Measurements from ENCODE around the gene CDC34. TPM values are rescaled to one million over a fixed set of nuclear protein-coding genes. Genes with fewer than 3 reads are reported as not detected.

CDC34 gene, protein sequence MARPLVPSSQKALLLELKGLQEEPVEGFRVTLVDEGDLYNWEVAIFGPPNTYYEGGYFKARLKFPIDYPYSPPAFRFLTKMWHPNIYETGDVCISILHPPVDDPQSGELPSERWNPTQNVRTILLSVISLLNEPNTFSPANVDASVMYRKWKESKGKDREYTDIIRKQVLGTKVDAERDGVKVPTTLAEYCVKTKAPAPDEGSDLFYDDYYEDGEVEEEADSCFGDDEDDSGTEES
- polyA plus RNA-seq (ENCODE audit: insufficient read length), result 69.0 TPM

DNA sequence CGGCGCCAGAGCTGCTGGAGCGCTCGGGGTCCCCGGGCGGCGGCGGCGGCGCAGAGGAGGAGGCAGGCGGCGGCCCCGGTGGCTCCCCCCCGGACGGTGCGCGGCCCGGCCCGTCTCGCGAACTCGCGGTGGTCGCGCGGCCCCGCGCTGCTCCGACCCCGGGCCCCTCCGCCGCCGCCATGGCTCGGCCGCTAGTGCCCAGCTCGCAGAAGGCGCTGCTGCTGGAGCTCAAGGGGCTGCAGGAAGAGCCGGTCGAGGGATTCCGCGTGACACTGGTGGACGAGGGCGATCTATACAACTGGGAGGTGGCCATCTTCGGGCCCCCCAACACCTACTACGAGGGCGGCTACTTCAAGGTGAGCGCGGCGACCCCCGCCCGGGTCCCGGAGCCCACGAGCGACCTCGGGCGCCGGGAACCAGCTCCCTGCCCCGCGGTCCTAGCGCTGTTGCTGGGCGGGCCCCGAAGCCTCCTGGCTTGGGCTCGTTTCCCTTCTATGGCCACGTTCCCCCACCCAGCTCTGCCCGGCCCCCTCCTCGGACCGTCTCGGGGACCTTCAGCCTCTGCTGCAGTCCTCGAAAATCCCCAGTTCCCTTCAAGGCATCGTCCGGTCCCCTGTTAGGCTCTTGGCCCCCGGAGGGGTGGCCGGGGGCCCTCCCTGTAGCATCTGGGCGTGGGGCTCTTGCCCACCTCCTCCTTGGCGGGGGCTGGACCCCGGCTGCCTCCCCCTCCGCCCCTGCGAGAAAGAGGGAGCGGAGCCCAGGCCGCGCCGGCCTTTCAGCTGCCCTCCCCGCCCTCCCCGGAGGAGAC, at the start of gene CDC34:
Gene CDC34 (plus strand): TSS at position 8 of the 808 bp plus-strand sequence. CDS start 172 bp downstream, at position 180.
- no peak for DNase-seq (ENCODE audit: low read depth)

DNA sequence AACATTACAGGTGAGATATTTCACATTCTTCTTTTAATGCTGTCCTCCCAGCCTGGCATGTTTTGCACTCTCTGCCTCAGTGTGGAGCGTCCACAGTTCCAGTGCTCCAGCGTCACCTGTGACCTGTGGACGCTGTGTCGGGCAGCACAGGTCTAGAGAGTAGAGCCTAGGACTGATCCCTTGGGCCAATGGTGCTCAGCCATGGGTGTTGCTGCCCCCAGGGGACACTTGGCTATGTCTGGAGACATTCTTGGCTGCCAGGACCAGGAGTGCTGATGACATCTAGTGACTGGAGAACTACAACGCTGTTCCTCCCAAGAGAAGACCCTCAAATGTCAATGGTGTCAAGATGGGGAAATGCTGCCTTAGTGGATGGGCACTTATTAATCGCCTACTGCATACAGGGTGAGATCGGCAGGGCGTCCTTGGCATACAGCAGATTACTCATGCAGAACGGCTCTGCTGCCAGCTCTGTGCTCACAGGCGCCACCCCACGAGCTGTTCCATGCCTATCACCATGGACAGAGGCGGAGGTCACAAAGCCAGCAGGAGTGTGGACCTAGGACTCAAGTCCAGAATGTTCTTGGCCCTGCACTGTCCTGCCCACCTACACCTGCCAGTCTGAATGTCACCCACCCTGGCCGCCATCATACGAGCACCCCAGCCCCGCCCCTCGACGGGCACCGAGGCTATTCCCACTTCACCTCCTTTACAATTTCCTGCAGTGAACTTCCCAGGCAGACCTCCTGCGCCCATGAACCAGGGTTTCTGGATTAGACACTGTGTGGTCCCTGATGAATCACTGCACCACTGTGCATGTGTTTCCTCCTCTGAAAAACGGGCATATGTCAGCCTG, 49.1 kb upstream of the CDC34 start:
- no peak for DNase-seq (ENCODE audit: low read depth)

DNA sequence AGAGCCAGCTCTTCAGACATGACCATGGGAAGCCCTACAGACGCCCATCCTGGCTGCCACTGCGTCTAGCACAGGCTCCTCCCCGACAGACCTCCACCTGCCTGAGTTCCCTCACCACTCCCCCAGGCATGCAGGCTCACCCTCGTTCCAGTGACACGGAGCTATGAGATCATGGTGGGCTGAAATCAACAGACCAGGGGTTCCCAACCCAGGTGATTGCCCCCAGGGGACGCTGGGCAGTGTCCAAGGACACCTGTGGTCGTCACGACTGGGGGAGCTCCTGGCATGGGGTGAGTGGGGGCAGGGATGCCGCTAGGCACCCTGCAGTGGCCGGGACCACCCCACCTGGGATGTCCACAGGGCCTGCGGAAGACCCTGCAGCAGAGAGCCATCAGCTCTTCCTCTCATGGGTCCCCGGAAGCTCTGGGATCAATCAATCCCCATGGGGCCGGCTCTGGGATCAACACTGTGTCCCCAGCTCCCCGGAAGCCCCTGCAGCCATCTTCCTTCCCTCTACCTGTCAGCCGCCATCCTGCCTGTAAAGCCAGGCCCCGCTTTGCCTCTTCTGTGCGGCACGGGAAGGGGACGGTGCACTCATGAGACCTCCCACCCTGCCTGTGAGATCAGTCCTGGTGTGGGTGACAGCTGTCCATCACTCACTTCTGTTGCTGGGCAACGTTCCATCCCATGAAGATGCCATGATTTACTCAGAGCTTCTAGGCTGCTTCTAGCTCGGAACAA, 48.1 kb upstream of the CDC34 start:
- no peak for DNase-seq (ENCODE audit: low read depth)

DNA sequence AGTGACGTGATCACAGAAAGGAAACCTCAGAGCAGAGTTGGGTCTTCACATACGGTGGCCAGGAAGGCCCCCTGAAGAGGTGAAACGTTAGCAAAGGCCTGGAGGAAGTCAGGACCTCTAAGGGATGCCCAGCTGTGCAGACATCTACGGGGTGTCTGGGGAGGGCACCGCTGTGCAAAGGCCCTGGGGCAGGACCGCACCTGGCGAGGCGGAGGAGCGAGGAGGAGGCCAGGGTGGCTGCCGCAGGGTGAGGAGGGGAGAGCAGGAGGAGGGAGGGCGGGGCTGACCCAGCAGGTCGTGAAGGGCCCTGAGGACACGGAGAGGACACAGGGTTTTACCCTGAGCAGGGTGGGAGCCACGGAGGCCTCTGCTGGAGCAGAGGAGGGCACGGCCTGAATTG, 47.1 kb upstream of the CDC34 start:
- DNase-seq (ENCODE audit: low read depth), result no peak

DNA sequence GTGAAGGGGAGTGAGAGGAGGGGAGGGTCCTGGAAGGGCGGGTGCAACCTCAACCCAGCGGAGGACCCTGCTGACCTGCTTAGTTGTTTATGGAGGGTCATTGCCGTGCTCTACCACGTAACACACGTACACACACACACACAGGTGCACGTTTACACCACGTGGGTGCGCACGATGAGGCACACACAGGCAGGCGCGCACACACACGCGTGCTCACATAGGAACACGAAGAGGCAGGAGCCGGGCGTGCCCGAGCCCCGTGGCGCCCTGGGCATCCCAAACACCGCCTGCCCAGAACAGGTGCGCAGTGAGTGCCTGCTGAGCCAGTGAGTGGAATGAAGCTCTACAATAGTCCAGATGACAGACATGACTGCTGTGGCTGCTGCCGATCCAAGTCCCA, 46.5 kb upstream of the CDC34 start:
- DNase-seq (ENCODE audit: low read depth), result no peak

DNA sequence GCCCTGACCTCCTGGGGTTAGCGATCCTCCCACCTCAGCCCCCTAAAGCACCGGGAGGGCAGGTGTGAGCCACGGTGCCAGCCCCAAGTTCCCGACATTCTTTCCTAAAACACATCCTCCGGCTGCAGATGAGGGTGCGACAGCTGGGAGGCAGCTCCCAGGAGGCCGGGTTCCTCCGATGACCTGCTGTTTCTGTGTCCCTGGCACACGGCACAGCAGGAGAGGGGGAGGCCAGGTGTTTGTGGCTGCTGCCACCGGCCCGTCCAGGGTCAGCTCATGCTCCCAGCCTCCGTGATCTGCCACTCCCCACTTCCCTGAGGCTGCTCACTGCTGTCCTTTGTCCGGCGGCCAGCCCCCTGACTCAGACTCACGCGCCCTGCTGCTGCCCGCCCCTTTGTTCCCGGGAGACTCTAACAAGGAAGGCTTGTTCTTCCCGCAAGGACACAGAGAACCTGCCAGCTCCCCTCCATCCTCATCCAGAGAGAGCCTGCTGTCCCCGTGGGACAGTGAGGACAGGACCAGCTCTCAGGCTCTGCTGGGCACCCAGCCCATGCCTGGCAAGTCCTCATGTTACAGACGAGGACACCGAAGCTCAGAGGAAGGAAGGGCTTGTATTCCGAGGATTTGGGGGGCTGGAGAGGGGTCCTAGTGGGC, 45.9 kb upstream of the CDC34 start:
- no peak for DNase-seq (ENCODE audit: low read depth)

DNA sequence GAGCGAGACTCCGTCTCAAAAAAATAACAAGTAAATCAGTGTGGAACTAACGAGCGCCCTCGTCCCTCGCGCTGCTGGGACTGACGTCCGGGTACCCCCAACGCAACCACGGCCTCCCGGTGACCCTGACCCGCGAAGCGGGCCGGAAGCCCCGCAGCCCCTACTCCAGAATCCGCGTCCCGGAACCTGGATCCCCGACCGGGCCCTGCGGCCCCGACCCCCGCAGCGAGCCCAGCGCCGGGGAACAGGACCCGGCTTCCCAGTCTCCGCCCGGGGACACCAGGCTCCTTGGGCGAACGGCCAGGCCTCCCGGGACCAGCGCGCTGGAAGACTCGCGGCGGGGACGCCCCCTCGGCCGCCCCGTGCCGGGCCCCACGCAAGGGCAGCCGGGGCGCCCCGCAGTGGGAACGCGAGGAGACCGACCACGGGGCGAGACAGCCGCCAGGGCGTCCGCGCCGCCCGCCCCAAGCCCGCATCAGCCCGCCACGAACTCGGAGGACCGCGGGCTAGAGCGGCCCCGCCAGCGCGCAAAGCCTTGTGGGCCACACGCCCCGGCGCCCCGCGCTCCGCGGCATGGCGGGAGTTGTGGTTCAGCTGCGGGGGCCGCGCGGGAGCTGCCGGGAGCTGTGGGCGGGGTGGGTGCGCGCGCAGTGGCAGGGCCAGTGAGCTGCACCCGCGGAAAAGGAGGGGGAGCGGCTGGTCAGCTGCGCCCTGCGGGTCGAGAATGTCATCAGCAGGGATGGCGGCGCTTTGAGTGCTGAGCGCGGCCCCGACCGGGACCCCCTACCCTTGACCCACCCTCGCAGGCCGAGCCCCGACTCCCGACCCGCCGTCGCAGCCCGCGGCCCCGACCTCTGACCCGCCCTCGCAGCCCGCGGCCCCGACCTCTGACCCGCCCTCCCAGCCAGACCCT, 42.8 kb upstream of the CDC34 start:
- DNase-seq (ENCODE audit: low read depth), result peak; percentile 75

DNA sequence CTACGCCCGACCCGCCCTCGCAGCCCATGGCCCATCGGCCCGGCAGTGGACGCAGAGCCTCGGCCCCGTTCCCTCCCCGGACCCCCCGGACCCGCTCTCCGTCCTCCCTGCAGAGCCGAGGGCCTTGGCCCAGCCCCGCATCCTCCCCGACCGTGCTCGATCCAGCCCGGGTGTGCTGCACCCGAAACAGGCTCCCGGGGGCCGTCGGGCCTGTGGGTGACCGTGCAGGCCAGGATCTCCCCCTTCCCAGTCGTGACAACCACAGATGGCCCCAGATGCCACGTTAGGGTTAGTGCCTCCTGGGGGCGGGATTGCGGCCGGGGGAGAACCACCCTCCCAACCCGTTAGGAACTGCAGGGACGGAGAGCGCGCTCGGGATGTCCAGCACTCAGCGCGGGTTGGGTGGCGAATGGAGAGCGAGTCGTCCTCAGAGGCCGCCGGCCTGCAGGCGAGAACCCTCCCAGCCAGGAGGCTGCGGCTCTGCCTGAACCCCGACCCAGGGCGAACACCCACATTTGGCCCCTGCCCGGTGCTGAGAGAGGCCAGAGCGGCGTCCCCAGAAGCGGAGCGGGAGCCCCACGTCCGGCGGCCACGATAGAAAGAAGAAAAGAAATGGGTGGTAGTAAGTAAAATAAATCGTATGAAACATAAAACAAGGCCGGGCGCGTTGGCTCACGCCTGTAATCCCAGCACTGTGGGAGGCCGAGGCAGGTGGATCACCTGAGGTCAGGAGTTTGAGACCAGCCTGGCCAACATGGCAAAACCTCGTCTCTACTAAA, 42.0 kb upstream of the CDC34 start:
- DNase-seq (ENCODE audit: low read depth), result no peak

DNA sequence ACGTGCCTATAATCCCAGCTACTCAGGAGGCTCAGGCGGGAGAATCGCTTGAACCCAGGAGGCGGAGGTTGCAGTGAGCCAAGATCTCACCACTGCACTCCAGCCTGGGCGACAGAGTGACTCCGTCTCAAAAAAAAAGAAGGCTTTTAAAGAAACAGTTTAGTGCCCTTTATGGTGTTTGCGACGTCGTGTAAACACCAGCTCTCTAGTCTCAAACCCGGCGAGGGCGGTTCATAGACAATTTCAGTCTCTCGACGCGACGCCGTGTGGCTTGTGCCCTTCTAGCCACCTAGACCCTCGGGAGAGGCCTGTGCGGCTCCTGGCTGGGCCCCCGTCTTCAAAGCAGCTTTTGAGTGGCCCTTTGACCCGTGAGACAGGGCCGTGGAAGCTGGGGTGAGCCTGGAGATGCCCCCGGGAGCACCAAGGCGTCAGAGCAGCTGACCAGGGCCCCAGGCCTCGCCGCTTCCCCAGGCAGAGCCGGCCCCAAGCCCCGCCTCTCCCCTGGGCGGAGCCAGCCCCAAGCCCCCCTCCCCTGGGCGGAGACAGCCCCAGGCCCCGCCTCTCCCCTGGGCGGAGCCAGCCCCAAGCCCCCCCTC, 40.3 kb upstream of the CDC34 start:
- no peak for DNase-seq (ENCODE audit: low read depth)

DNA sequence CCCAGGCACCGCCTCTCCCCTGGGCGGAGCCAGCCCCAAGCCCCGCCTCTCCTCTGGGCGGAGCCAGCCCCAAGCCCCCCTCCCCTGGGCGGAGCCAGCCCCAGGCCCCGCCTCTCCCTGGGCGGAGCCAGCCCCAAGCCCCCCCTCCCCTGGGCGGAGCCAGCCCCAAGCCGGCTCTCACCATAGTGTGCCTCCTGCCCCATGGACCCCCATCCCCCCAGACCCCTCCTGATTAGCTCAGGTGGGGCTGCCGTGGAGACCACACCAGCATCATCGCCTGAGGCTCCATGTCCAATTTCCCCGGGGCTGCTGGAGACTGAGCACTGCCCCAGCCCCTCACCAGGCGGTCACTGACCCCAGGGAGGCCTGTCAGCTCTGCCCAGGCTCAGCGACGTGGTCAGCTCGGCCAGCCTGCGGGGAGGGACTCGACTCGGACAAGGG, 39.4 kb upstream of the CDC34 start:
- DNase-seq (ENCODE audit: low read depth), result no peak

DNA sequence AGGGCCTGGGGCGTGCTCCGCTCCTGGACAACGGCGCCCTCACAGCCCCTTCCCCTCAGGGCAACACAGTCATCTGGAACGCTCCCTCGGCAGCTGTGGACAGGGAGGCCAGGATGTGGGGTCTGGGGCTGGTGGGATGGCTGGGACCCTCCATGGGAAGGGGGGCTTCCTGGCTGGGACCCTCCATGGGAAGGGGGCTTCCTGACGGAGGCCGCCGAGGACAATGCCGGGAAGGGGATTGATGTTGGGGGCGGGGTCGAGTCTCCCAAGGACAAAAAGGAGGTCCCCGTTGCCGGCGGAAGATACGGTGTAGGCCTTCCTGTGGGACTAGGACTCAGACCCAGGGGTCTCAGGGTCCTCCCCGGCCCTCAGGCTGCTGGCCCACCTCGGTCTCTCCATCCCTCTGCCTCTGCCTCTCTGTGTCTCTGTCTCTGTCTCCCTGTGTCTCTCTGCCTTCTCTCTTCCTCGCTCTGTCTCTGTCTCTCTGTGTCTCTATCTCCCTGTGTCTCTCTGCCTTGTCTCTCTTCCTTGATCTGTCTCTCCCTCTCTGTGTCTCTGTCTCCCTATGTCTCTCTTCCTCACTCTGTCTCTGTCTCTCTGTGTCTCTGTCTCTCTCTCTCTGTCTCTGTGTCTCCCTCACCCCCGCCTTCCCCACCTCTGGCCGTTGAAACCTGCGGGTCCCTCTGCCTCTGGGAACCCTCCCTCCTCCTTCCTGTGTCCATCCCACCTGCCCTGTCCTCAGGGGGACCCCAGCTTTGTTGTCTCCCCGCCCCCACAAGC, 38.0 kb upstream of the CDC34 start:
- DNase-seq (ENCODE audit: low read depth), result no peak

DNA sequence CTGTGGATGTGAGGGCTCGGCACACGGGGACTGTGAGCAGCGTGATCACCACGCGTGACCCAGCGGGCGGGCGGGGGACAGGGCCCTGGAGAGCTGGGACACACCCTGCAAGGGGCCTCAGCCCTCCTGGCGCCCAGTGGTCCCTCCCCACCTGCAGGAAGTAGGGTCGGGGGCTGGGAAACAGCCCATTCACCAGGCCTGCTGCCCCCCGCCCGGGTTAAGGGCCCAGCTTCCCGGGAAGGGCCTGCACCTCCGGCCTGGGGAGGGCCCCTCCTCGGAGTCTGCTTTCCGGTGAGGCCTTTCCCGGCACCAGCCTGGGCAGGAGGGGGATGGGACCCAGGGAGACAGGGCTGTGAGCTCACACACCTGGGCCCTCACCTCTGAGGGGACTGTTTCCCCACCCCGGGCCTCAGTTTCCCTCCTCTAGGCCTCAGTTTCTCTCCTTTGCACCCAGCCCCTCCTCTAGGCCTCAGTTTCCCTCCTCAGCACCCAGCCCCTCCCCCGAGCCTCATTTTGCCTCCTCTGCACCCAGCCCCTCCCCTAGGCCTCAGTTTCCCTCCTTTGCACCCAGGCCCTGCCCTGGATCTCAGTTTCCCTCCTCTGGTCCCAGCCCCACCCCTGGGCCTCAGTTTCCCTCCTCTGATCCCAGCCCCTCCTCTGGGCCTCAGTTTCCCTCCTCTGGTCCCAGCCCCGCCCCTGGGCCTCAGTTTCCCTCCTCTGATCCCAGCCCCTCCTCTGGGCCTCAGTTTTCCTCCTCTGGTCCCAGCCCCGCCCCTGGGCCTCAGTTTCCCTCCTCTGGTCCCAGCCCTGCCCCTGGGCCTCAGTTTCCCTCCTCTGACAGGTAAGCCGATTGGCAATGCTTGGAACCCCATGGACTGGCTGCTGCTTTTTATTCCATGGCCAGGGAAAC, 37.1 kb upstream of the CDC34 start:
- no peak for DNase-seq (ENCODE audit: low read depth)

DNA sequence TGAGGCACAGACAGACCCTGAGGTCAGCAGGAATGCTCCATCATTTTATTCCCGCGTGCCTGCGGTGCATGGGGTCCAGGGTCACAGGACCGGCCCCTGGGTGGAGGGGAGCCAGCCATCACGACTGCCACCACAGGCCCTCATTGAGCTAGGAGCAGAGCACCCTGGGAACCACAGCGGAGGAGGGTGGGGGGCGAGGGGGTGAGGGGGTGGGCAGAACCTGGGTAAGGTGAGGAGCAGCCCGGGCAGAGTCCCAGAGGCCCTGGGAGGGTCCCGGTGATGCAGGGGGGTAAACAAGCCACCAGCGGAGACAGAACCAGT, 36.5 kb upstream of the CDC34 start:
- no peak for DNase-seq (ENCODE audit: low read depth)

DNA sequence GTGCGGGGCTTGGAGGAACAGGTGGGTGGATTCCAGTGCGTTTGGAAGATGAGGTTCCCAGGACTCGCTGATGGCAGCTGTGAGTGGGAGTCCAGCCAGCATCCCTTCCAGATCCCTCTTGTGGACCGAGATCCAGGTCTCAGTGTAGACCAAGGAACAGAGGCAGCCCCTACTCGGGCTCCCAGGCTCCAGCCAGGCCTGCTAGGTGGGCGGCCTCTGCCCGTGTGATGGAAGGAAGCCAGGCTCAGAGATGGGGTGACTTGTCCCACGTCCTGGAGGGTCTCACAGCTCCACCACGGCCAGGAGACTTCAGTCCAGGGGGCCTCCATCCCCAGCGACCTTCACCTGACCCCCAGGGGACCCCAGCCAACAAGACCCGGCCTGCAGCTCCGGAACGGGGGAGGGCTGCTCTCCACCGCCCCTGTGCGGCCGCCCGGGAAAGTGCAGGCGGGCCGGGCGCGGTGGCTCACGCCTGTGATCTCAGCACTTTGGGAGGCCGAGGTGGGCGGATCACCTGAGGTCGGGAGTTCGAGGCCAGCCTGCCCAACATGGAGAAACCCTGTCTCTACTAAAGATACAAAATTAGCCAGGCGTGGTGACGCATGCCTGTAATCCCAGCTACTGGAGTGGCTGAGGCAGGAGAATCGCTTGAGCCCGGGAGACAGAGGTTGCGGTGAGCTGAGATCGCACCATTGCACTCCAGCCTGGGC, 36.0 kb upstream of the CDC34 start:
- DNase-seq (ENCODE audit: low read depth), result no peak

DNA sequence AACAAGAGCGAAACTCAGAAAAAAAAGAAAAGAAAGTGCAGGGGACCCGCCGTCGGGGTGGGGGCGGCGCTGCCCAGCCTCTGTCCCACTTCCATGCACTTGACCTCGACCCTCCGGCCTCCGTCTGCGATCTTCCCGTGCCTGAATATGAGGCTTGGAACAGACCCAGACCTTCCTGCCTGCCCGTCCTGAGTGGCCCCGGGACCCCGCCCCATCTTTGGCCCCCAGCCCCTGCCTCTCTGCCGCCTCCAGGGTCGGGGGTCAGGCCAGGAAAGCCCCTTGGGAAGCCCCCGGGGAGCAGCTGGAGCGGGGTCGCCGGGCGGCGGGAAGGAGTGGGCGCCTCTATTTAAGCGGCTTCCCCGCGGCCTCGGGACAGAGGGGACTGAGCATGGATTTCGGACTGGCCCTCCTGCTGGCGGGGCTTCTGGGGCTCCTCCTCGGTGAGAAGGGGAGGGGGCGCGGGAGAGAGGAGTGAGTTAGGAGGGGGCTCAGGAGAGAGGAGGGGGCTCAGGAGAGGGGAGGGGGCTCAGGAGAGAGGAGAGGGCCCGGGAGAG, 35.4 kb upstream of the CDC34 start, which contains the start of gene MADCAM1:
Gene MADCAM1 (plus strand): TSS at position 375 of the 554 bp plus-strand sequence. CDS start 14 bp downstream, at position 389.
- no peak for DNase-seq (ENCODE audit: low read depth)

DNA sequence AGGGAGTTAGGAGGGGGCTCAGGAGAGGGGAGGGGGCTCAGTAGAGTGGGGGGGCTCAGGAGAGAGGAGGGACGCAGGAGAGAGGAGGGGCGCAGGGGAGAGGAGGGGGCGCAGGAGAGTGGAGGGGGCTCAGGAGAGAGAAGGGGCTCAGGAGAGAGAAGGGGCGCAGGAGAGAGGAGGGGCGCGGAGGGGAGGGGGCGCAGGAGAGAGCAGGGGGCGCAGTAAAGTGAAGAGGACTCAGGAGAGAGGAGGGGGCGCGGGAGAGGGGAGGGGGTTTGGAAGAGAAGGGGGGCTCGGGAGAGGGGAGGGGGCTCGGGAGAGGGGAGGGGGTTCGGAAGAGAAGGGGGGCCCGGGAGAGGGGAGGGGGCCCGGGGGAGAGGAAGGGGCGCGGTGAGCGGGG, 34.6 kb upstream of the CDC34 start:
- no peak for DNase-seq (ENCODE audit: low read depth)
